LoVo (cell line): ENCODE results near the gene VCX3B.
"Not testable (repeated sequence)": the region's sequence is repeated elsewhere in the genome, so short reads cannot be mapped to it uniquely, and the experiment has no call there.

ENCODE experiments used
- DNase-seq: peaks from one replicate; pipeline ENCODE4 v3.0.0-alpha.2; 2016; ENCODE audit warnings: low spot score

VCX3B gene

DNA sequence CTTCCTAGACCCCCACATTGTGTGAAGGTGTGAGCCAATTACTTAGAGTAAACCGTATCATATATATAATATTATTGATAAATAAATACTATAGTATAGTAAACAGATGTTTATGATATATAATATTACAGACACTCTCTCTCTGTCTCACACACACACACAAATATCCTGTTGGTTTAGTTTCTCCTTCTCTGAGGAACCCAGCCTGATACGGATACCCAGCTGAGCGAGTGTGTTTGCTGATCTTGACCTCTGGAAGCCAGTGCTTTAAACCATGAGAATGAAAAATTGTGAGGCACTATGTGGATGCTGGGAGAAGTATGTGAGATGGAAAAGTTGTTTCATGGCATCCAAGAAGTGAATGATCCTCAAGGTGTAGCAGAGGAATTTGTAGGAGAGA is at the start of gene VCX3B:
Gene VCX3B, plus strand, starts transcription at position 301 of the 400 bp plus-strand sequence. CDS start 621 bp downstream, outside the sequence.
- not testable (repeated sequence) for DNase-seq

DNA sequence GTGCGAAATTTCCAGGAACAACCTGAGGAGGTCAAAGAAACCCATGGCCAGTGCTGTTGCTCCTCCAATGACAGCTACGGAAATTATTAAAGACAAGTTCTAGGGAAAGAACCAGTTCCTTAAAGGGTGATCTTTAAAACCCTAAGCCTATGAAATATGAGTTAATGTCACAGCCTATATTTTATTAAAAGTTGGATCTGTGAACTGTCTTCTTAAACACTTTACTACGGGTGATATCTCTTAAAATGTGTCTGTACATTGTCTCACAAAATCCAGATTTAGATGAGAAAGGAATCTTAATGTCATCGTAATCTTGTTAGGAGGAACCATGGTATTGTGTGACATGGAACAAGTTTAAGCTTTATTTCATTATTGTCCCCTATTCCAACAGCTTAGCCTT is 46.3 kb upstream of the VCX3B start:
- DNase-seq = no peak

DNA sequence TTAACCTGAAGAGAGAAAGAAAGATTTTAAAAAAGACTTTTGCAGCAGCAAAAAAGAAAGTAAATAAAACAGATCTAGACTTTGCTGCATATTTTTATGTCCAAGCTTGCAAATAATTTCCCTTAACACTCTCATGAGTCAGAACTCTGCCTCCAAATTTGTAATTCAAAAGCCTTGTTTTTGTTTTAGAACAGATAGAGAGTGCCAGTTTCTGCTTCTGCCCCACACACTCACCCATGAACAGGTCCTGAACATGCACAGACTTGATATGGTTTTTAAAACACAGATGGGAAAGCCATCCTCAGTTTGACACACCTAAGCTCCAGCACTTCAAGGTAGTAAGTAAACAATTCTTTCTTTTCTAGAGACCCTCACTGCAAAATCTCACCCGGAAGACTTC is 39.7 kb upstream of the VCX3B start:
- DNase-seq = no peak

DNA sequence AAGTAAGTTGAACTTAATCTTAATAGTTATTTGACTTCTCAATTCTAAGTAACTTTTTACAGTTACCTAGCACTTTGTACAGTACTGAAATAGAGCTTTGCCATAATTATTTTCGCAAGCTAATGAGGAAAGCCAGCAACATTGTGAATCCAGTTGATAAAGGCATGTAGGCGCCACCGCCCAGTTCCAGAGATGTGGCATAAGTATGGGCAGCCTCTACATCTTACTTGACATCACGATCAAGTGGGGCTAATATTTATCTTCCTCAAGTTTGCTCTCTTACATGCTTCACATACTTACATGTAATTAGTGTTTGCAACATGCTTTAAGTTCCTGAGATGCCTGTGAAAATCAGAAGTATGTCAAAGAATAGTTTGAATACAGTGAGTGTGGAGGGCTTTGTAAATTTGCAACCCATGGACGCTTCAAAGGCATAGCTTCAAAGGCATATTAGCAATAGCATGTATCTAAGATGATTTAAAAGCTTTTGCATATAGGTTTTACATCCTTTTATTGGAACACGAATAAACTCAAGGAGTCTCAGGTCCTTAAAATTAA is 34.9 kb upstream of the VCX3B start:
- DNase-seq = no peak

DNA sequence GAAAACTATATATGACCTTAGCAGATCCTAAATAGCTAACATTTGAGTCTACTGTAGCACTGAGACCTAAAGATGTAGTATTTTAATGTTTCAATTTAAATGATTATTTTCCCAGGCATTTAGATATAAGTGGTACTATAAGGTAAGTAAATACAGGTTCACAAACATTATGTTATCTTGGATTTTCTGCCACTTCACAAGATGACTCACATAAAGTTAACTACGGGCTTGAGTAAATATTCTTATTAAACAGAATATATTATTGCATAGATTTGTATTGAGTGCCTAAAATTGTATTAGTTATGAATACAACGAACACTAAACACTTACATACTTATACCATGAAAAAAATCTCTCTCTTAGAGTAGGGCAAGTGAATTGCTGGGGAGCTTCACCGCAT is 34.2 kb upstream of the VCX3B start:
- no peak for DNase-seq

DNA sequence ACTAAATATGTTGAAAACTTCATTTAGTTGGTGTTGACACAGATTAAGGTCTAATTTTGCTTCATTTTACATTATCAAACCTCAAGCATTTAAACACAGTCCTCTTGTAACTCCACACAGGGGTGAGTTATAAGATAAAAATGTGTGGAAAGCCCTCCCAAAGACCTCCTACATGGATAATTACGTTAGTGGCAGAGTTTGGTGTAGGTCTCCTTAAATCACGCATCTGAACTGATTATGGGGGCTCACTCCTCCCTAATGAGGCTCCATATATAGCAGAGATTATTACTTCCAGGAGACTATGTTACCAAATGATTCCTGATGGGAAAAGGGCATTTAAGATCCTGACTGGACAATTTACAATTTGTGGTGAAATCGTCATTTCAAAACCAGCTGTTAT is 32.2 kb upstream of the VCX3B start:
- DNase-seq = no peak

DNA sequence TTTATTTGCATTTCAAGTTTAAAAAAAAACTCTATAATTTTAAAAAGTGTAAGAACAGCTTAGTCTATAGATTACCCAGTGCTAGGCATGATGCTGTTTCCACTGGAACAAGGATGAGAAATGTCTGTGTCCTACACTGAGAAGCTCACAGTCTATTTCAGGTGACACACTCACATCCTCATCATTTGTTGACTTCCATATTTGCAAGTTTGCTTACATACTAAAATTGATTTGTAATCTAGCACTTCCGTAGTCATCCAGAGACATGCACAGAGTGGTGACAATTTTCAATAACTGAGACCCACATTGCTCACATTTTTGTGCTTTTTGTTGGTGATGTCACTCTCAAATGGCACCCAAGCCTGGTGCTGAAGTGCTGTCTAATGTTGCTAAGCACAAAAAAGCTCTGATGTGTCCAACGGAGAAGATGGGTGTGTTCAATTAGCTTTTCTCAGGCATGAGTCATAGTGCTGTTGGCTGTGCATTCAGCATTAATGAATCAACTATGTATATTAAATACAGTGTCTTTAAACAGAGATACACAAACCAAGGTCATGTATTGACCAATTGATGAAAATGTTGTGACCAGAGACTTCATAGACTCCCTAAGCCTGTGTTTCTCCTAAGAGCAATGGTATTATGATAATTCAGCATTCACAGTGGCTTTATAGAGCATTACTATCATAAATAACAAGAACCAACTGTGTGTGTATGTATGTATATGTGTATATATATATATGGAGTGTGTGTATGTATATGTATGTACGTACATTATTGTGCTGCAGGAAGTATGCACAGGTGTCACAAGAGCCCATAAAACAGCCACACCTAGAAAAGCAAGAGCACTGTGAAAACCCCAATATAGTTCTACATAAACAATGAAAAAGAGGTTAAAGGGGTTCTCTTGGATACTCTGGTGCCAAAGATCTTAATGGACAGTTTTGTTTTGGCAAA is 31.2 kb upstream of the VCX3B start:
- DNase-seq = no peak

DNA sequence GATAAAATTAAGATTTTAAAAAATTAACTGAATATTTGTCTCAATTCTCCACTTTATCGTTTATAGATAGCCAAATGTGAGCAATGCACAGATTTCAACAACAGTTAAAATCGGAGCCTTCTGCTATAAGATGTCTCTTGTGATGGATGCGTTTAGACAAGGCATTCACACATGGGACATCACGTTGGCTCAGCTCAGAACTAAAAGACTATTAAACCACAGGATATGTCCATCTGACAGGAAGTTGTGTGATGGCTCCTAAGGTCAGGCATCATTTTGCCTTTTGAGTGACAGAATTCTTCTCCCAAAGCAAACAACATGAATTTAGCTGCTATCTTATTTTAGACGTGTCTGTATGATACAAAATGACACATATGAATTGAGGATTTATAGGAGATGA is 17.3 kb upstream of the VCX3B start:
- no peak for DNase-seq

DNA sequence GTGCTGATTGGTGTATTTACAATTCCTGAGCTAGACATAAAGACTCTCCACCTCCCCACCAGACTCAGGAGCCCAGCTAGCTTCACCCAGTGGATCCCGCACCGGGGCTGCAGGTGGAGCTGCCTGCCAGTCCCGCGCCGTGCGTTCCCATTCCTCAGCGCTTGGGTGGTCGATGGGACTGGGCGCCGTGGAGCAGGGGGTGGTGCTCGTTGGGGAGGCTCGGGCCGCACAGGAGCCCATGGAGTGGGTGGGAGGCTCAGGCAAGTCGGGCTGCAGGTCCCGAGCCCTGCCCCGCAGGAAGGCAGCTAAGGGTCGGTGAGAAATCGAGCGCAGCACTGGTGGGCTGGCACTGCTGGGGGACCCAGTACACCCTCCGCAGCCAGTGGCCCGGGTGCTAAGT is 12.3 kb upstream of the VCX3B start:
- not testable (repeated sequence) for DNase-seq

GRCh38 chrX:8453611-8454010 is 11.0 kb upstream of the VCX3B start:
- no peak for DNase-seq

GRCh38 chrX:8455557-8455956 is 9.1 kb upstream of the VCX3B start:
- no peak for DNase-seq

- DNase-seq = no peak
These were observed 2.1 kb upstream of the VCX3B start for GRCh38 chrX:8462488-8462887.

DNA sequence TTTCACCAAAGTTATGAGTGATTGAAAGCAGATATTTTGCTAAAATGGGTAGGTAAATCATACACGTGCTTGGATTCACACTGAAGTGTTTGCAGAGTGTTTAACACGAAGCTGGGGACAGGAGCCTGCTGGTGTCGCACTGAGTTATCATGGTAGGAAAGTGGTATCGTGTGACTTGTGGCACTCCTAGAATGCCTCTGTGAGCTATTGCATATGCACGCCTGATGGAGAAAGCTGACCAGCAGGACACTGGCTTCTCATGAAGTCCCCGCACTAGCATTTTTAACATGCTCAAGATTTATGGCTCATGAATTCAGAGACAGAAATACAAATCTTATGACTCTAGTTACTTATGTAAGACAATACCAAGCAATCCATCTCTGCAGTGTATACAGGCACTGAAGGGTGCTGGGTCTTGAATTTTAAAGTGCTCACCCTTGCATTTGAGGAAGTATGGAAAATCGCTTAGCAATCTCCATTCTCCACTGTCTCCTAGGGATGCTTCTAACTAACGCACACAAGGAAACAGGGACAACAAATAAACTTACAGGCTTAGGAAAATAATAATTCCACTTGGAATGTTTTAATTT is 19.8 kb downstream of the VCX3B start:
- no peak for DNase-seq

GRCh38 chrX:8495036-8495435 is 30.4 kb downstream of the VCX3B start:
- DNase-seq = not testable (repeated sequence)

- no peak for DNase-seq
These were observed 35.6 kb downstream of the VCX3B start for GRCh38 chrX:8500203-8500602.

DNA sequence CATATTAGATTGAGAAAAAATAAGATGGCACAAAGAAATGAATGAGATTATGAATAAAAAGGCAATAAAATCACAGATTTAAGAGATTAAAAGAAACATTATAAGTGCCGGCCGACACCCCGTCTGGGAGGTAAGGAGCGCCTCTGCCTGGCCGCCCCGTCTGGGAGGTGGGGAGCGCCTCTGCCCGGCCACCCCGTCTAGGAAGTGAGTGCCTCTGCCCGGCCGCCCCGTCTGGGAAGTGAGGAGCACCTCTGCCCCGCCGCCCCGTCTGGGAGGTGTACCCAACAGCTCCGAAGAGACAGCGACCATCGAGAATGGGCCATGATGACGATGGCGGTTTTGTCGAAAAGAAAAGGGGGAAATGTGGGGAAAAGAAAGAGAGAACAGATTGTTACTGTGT is 37.5 kb downstream of the VCX3B start:
- not testable (repeated sequence) for DNase-seq

DNA sequence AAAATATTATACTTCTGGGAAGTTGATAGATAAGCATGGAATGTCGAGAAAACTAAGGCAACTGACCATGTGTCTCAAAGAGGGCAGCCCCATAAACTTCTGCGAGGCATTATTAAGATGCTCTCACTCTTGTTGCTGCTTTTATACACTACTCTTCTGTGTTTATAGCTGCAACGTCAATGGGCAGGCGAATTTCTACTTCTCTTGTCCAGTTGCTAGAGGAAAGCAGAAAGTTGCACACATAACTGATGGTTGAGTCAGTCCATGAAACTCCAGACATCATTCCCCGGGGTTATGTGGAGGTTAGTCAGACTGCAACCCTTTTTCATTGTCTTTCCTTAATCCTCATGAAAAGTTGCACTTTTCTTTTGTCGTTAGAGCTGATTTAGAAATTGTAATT is 39.8 kb downstream of the VCX3B start:
- DNase-seq = no peak
